NCI-H1436 (cell line): ENCODE results near the gene DNAJB5.
A peak's percentile ranks its signal among the peaks of the same experiment; 100 is the strongest.
"Not testable (repeated sequence)": the region's sequence is repeated elsewhere in the genome, so short reads cannot be mapped to it uniquely, and the experiment has no call there.

Experiments used
- DNase-seq: peaks from one replicate; lab custom pipeline; 2025; lab: John Stamatoyannopoulos, UW

DNAJB5 gene

DNA sequence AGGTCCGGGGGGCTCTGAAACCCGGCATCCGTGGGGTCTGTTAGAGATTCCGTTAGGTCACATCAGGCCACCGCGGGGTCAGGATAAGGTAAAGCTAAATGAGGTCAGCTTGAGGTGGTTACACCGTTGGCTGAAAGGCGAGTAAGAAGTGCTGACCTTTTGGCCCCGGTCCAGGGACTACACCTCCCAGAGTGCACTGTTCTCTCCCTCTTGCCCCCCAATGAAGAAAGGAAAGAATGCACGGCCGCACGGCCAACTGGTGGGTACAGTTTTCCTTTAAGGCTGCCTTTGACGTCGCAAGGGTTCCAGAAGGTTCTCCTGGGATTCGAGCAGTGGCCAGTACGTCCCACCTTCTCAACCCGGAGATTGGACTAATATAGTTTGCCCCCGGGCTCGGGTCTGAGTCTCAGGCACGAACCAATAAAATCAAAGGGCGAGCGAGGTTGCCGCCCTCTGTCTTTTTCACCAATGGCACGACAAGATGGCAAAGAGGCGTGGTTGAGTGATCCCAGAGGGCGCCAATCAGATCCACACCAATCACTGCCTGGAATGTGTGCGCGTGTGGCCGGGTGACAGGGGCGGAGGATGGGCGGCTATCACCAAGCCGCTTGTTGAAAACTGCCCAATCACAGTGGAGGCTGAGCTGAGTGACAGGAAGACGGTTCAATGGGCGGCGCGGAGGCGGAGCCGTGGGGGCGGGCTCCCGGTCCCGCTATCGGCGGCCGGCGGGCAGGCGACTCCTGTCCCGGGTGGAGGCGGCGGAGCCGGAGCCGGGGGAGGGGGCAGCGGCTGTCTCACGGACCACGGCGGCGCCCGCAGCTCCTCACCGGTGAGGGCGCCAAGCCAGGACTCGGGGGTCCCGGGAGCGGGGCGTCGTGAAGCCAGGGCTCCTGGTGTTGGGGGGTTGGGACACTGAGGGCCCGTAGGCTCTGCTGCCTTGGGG lies at the start of gene DNAJB5:
Gene DNAJB5 (plus strand): TSS at position 743 of the 943 bp plus-strand sequence. CDS start 886 bp downstream, outside the sequence.
- peak; percentile 99 for DNase-seq

DNA sequence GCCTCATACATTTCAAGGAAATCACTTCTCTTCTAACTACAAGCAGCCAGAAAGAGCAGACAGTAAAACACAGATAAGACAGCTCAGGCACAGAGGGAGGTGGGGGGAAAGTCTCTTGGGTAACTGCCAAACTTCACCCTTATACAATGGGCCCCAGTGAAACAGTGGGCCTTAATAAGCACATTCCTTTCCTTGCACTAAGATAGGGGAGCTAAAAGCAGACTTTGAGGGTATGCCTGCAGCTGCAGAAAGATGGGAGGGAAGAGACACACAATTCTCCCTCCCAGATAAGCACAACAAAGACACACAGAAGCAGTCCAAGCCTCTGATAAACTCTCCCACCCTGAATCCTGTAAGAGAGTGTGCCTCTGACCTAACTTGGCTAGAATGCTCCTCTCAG lies 49.6 kb upstream of the DNAJB5 start:
- not testable (repeated sequence) for DNase-seq

DNA sequence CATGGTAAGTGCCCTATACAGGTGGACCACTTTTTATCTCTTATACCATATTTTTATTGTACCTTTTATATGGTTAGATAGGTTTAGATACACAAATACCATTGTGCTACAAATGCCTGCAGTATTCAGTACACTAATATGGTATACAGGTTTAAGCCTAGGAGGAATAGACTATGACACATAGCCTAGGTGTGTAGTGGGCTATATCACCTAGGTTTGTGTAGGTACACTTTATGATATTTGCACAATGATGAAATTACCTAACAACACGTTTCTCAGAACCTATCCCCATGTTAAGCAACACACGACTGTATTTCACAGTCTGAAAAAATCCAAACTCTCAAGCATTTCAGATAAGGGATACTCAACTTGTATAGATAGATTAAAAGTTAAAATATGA lies 41.1 kb upstream of the DNAJB5 start:
- DNase-seq, result no peak

DNA sequence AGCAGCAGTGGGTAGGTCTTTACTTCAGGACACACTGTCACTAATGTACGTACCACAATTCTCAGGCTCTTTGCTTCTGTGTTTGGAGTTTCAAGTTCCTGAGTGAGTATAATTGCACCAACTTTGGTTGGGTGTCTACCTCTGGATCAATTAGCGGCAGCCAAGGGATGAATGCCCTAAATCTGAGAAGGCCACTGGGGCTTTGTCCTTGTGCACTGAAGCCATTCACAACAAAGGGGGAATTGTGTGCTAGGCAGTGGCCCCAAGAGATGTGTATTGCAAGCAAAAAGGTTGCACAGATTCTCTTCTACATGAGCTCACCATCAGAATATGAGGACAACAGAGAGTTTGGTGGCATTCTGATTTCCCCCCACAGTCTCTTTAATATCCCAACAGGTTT lies 35.3 kb upstream of the DNAJB5 start:
- no peak for DNase-seq

DNA sequence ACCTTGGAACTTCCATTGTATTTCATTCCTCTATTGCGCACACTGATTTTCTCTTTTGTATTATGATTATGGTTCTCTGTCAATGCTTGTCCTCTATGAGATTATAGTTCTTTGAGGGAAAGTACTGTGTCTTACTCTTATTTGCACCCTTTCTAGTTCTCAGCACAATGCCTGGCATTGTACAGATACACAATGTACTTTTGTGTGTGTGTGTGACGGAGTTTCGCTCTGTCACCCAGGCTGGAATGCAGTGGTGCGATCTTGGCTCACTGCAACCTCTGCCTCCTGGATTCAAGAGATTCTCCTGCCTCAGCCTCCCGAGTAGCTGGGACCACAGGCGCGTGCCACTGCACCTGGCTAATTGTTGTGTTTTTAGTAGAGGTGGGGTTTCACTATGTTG lies 33.5 kb upstream of the DNAJB5 start:
- not testable (repeated sequence) for DNase-seq

DNA sequence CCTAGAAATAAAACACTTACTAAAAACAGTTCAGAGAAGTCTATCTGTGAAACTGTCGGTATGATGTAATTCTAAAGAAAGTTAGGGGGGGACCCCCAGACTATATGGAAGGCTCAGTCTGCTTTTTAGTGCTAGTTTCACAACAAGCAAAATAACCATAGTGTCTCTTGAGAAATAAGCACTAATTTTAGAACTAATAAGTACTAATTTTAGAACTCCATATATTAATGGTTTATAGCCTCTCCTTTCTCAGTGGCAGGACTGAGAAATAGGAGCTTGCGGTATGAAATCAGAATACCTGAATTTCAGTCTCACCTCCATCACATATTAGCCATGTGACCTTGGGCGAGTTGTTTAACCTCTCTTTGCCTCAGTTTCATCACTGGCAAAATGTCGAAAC lies 32.9 kb upstream of the DNAJB5 start:
- DNase-seq, result no peak

DNA sequence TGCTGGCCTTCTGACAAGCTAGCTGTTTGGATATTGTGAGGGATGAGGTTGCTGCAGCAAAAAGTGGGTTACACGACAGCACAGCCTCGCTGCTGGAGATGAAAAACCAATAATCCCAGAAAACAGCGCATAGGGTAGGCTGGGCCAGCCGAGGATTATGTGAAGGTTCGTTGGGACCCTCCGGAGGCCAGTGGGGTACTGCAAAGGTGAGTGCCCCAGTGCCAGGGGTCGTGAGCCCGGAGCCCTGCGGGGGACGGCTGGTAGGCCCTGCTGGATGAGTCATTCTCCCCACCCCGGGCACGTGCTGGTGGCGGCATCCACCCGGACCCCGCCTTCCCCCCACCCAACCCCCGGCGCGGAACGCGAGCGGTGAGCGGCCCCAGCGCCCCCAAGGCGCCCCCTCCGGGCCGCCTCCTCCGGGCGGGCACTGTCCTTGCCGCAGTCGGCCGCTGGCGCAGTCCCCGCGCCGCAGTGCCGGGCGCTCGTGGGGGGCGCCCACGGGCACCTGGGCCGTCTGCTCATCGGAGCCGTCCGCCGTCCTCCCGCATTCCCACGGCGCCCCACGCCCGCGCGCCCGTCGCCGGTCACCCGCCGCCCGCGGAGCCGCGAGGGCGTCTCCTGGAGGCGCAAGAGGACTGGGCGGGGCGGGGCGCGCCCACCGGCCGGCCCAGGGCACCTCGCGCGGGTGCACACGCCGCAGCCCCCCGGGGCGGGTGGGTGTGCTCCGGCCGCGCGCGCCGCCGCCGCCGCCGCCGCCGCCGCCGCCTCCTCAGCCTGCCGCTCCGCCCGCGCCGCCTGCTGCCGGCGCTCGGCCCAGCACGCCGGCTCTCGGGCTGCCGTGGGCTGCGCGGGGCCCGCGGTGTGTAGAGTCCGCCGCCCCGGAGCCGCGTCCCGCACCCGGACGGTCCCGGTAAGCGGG lies 31.8 kb upstream of the DNAJB5 start, which contains the start of gene PHF24:
Gene PHF24 (plus strand): TSS at position 794 of the 919 bp plus-strand sequence. CDS start 13,014 bp downstream, outside the sequence.
- DNase-seq, result no peak

DNA sequence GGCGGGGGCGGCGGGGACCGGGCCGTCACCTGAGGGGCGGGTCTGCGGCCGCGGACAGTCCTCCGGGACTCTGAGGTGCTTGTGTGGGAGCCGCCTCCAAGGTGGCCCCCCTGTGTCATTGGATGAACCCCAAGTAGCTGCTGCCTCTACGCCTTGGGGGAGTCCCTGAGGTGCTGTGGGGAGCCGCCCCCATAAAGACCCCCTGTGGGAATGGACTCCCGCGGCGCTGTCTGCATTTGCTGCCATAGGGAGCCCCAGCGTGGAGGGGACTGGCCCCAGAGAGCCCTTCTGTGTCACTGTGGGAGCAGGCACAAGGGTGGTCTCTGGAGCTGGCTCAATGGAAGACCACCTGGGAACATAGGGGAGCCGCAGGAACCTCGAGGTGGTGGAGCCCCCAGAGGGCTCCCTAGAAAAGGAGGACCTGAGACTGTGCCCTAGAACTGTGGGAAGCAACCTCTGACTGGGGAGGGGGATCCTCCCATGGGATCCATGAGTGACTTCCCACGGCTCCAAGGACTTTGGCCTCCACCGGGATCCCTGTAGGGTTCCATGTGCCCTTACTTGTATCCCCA lies 31.0 kb upstream of the DNAJB5 start:
- DNase-seq, result no peak

DNA sequence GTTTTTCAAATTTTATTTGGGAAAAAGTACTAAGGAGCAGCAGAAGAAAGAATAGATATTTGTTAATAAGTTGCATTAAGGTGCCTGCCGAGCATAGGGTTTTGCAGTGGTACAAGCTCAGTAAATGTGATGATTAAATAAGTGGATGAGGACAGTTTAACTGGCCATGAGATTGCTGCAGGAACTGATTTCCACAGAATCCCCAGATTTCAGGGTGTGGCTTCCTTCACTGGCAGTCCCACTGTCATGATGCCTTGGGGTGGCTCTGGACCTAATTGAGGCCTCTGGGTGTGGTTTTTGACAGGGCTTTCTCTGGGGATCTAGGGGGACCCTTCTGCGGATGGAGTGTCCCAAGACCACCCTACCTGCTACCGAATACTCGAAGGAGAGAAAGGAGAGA lies 30.1 kb upstream of the DNAJB5 start:
- no peak for DNase-seq

DNA sequence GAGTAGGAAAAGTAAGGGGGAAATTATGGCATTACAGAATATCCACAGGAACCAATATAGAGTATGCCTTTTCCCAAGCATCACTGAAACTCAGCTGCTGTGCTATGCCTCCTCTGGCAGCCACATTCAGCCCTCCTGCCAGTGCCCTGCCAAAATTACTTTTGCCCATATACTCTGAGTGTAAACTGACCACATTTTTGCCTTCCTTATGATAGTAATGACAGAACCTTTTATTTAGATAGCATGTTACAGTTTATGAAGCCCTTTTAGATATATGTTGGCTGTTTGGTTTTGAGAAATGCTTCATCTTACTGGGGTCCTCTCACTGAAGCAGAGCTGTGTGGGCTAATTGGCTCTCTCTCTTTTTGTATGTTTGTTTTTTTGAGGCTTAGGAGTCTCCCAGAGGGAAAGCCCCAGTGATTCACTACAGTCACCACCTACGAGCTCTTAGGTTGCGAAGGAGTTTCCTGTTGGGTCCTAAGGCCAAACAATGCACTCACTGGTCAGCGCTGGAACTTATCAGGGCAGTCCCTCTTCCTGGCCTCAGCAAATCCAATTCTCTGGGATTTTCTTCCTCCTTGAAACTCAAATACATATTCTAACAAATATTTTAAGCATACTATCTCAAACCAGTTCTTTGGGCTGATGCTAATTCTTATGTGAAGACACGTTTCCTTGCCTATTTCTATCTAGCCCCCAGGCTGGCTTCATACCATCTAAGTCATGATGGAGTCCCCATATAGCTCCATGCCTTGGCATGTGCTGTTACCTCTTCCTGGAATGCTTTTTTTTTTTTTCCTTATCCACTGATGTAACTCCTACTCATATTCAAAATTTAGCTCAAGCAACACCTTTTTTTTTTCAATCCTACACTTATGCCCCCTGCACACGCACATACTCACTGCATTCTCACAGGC lies 27.7 kb upstream of the DNAJB5 start:
- no peak for DNase-seq

DNA sequence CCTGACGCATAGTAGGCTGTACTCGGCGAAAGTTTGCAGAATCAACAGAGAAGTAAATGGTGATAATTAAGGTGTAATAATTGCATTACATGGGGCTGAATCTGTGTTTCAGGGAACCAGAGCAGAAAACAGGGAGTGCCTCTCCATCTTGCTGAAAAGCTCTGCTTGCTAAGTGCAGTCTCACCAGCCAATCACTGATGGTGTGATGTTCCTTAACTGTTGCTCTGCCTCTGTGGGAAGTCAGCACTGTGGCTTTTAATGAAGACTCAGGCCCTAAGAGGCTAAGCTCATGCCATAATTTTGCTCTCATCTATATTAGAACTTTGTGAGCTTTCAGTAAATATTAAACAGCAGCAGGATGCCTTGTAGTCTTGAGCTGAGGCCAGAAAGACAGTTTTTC lies 27.0 kb upstream of the DNAJB5 start:
- DNase-seq, result no peak

DNA sequence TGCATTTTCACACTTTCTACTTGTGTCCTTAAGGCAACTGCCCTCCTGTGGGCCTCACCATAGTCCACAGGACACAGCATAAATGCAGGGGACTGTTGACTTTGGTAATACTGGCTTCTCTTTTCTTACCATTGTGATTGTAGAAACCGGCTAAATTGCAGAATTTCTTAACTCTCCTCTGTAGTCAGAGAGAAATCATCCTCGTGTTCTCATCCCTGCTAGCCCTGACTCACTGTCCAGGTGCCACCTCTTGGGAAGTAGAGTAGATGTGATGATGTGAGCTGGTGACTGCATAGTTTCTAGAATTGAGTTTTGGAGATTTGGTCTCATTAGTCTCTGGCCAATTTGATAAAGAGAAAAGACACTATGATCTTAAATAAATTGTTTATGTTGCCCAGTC lies 26.0 kb upstream of the DNAJB5 start:
- no peak for DNase-seq

DNA sequence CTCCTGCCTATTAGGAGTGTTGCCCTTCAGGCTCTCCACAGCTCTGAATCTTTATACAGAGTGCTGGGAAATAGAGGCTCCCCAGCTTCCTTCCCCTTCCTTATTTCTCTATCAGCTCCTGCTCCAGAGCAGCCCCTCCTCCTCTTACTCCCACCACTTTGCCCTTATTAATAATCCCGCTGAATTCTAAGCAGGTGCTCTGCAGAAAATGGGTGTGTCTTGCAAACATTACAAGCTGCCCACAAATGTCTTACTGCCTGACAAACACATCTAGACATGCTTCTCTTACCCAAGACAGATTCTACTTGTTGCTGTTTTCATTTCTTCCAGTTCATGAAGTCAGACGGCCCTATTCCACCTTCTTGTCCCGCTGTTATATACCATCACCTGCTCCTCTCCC lies 25.1 kb upstream of the DNAJB5 start:
- no peak for DNase-seq

DNA sequence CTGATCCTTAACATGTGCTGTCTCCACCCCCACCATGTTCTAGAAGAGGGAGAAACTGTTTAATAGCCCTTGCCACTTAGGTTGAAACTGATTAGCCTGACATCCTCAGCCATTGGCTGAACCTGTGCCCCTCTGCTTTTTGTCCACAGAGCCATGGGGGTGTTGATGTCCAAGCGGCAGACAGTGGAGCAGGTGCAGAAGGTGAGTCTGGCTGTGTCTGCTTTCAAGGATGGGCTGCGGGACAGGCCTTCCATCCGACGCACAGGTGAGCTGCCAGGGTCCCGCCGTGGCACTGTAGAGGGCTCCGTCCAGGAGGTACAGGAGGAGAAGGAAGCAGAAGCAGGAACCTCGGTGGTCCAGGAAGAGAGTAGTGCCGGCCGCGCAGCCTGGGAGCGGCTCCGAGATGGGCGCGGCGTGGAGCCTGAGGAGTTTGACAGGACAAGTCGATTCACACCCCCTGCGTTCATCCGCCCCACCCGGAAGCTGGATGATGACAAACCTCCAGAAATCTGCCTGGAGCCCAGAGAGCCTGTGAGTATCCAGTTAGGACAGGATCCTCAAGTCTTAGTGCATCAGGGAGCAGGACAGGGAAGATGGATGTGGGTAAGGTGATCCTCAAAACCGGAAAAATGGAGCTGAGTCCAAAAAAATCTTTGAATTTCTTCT lies 18.3 kb upstream of the DNAJB5 start:
- DNase-seq, result no peak

DNA sequence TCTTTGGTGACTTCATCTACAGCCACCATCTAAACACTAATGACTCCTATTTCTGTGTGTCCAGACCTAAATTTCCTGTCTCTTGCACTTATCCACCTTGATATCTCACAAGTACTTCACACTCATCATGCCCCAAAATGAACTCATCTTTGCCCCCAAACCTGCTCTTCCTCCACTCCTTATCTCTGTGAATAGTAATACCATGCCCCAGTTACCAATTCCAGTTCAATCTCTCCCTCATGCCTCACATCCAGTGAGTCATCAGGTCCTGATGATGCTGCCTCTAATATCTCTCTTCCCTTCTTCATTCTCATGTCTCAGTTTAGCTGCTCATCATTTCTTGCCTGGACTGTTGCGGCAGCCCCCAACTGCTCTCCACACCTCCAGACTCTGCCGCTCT lies 14.9 kb upstream of the DNAJB5 start:
- no peak for DNase-seq

DNA sequence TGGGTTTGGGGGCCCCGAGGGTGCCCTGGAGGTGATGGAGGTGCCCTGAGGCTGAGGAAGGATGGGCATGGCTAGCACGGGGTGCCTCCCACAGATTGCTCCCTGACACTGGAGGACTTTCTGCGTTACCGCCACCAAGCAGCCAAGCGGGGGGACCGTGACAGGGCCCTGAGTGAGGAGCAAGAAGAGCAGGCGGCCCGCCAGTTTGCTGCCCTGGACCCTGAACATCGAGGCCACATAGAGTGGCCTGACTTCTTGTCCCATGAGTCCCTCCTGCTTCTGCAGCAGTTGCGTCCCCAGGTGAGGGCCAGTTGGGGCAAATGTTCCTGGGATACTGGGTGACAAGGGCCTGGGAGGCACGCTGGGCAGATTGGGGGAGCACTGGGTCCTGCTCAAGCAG lies 13.1 kb upstream of the DNAJB5 start:
- DNase-seq, result no peak

DNA sequence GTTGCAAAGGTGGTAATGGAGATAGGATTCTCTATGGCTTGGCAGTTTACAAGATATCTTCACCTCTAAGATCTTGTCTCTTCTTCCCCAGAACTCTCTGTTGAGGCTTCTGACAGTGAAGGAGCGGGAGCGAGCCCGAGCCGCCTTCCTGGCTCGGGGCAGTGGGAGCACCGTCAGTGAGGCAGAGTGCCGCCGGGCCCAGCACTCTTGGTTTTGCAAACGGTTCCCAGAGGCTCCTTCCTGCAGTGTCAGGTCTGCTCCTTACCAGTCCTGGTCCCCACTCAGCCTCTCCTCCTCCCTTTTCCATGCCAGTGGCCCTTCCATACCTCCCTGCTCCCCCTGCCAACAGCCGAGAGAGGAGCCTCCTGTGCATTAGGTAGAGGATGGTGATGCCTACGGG lies 12.6 kb upstream of the DNAJB5 start:
- no peak for DNase-seq

DNA sequence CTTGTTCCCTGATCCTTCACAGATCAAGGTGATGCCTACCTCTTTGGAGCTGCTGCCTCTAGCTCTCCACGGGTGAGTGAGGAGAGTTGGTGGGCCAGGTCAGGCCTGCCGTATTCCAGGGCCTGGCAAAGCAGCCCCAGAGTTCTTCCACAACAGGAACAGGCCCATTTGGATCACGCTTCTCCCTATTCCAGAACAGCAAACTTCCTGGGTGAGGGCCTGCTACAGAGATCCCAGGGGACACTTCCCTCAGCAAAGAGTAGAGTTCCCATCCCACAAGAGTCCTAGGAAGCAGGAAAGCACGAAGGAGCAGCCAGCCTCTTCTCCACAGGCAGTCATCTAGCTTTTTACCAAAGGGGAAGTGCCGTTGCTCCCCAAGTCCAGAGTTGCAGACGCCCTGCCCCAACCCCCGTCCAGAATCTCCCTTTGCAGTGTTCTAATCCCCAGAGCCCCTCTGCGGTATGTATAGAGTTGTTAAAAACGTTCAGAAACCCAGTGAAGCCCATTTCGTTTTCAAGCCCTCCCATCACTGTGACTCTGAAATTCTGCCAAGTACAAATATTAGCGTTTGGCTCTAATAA lies 9.3 kb upstream of the DNAJB5 start:
- DNase-seq, result no peak

DNA sequence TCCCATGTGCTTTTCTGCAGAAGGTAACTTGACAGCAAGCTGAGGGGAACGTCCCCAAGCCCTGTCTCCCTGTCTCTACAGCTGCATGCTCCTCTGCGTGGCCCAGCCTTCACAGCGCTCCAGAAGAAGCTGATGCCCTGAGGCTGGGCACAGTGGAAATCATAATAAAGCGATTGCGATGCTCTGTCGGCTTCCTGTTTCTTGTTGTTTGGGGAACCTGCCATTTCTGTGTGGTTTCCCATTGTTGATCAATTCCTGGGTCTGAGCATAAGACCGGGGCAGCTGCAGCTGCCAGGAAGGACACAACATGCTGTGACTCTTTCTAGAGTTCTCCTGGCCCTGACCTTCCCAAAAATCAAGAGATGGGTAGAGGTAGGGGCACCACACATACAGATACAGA lies 7.2 kb upstream of the DNAJB5 start:
- DNase-seq, result no peak

DNA sequence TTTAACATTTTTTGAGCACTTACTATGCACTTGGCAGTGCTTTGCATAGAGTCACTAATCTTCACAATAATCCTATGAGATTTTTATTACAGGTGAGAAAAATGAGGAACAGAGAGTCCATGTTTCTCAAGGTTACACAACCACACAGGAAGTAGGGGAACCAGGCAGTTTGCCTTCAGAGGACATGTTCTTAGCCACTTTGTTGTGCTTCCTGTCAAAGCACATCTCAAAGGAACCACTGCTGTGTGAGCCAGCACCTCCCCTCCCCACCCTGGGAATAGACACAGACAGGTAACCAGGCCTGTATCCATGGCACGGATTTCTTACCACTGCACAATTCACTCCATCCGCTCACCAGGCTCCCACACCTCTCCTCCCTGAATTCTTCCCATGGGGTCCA lies 6.3 kb upstream of the DNAJB5 start:
- no peak for DNase-seq
